ENCODE results near the gene TVP23C.

- TF ChIP-seq CTCF (conservative IDR thresholded peaks at IDR 0.05; ENCODE audit: low read length) (no peak), EZH2phosphoT487 (IDR thresholded peaks at IDR 0.05; ENCODE audit: borderline replicate concordance) (no peak)
Observed at GRCh38 chr17:15462976-15463772, 100.1 kb downstream of the TVP23C start.
